ENCODE measurements around the gene TAC3. TPM values are rescaled to one million over a fixed set of nuclear protein-coding genes. Genes with fewer than 3 reads are reported as not detected.

The TAC3 gene
- total and polyA plus RNA-seq, 2 donors (not counting 3 experiments of a cell fraction or from before 2014, with no cell fraction given), result not detected

DNA sequence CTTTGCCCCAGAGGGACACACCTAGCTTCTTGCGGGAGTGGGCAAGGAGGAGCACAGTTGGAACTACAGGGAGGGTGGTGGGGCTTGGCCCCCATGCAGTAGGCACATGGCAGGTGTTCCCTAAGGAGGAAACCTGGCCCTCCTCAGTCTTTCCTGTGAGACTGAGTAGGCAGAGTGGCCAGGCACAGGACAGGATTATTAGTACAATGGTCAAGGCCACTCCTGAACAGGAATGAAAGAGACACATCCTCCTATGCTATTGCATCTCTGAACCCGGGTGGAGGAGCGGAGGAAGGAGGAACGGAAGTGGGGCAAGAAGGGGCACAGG is 32.8 kb upstream of the TAC3 start:
- no TSS peak for BruUV-seq (replicated peaks)

DNA sequence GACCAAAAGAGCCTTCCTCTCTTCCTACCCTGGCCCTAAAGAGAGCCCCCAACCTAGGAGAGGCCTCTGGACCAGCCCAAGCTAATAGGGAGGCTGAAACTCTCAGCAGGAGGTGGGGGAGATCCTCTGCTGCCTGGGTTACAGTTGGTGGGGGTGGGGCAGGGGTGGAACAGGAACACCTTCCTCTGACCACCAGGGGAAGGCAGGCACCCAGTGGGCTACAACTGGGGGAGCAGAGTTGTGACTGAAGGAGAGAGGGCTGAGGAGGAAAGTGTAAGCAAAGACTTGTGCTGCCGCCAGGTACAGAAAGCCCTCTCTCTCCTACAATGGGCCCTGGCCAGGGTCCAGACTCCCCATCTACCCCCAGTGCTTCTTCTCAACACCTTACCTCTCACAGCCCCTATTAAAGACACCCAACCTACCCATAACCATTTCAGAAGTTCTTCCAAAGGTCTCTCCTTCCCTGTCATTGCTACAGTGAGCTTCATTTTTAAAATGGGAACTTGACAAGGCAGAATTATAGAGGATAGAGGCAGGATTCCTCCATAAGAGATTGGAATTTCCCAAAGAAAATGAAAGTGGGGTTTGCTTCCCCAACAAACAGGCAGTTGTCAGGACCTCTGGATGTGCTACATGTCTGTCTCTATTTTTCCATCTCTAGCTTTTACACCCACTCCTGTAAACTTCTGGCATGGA is 32.2 kb upstream of the TAC3 start:
- intact Hi-C loops (cut with micrococcal nuclease) (no loop called here), dilution Hi-C loops (cut with MboI; ENCODE audit: extremely low pct_ligation_motif_present, low sequenced_read_pairs) (no loop called here)
- Histone ChIP-seq H3K79me2 (ENCODE audit: control insufficient read depth, insufficient read depth, low read length) (no peaks in the 10 kb centered on the region), H3K4me2 (ENCODE audit: insufficient read depth, low read length) (no peak overlapping the region), H2AFZ (ENCODE audit: low read depth, low read length) (no peak overlapping the region), H3K27me3 (ENCODE audit: control insufficient read depth in 2 of 2, insufficient read depth in 2 of 2, low read length in 2 of 2) (peaks cover 5 to 9% of the 10 kb centered on the region in 2 experiments), H3K4me3 (replicated peaks in 1 of 3; ENCODE audit: insufficient read depth in 1 of 3, low read depth in 1 of 3, low read length in 3 of 3) (no peak overlapping the region), H4K20me1 (replicated peaks; ENCODE audit: control insufficient read depth, extremely low read depth, insufficient read depth, low read length) (no peaks in the 10 kb centered on the region), H3K9ac (replicated peaks; ENCODE audit: extremely low read depth, insufficient read depth, low read length) (no peak overlapping the region), H3K9me1 (replicated peaks; ENCODE audit: control insufficient read depth, extremely low read depth, insufficient read depth, low read length) (no peaks in the 10 kb centered on the region), H3K4me1 (ENCODE audit: control insufficient read depth, extremely low read depth, insufficient read depth, low read length) (no peaks in the 10 kb centered on the region), H3K9me3 (replicated peaks; ENCODE audit: control insufficient read depth, insufficient read depth, low read length) (no peaks in the 10 kb centered on the region), H3K36me3 (ENCODE audit: control insufficient read depth in 2 of 2, extremely low read depth in 1 of 2, insufficient read depth in 2 of 2, low read length in 2 of 2) (no peaks in the 10 kb centered on the region), H3K27ac (ENCODE audit: insufficient read depth, low read depth, low read length) (no peak overlapping the region)
- ChIA-PET CTCF (interaction anchor here (1.0 kb wide), 1 partner anchor 14 kb away, joined by 3 read pairs; no protein-coding TSS in a partner anchor), POLR2A (no interaction called here)
- FAIRE-seq, result no peak
- no peak for TF ChIP-seq MYC (IDR thresholded peaks at IDR 0.05; ENCODE audit: low read depth, low read length)
- no peak for TF ChIP-seq JUN (IDR thresholded peaks at IDR 0.05; ENCODE audit: borderline replicate concordance, insufficient read depth, insufficient read length, low read depth)
- TF ChIP-seq GATA2 (IDR thresholded peaks at IDR 0.05; ENCODE audit: insufficient read depth, insufficient read length, low read depth, low read length), result no peak
- TF ChIP-seq, protein P1, sequence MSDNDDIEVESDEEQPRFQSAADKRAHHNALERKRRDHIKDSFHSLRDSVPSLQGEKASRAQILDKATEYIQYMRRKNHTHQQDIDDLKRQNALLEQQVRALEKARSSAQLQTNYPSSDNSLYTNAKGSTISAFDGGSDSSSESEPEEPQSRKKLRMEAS (IDR thresholded peaks at IDR 0.05; ENCODE audit: insufficient read depth, insufficient read length), result no peak
- no peak for TF ChIP-seq FOS (IDR thresholded peaks at IDR 0.05; ENCODE audit: borderline replicate concordance, insufficient read depth, low read length)
- no peak for TF ChIP-seq POLR2A (IDR thresholded peaks at IDR 0.05; ENCODE audit: low read depth, low read length)
- no peak for TF ChIP-seq EZH2 (IDR thresholded peaks at IDR 0.05; ENCODE audit: borderline replicate concordance, low read depth, low read length, severe bottlenecking)
- TF ChIP-seq, protein P2, sequence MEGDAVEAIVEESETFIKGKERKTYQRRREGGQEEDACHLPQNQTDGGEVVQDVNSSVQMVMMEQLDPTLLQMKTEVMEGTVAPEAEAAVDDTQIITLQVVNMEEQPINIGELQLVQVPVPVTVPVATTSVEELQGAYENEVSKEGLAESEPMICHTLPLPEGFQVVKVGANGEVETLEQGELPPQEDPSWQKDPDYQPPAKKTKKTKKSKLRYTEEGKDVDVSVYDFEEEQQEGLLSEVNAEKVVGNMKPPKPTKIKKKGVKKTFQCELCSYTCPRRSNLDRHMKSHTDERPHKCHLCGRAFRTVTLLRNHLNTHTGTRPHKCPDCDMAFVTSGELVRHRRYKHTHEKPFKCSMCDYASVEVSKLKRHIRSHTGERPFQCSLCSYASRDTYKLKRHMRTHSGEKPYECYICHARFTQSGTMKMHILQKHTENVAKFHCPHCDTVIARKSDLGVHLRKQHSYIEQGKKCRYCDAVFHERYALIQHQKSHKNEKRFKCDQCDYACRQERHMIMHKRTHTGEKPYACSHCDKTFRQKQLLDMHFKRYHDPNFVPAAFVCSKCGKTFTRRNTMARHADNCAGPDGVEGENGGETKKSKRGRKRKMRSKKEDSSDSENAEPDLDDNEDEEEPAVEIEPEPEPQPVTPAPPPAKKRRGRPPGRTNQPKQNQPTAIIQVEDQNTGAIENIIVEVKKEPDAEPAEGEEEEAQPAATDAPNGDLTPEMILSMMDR (IDR thresholded peaks at IDR 0.05; ENCODE audit: extremely low read depth in 1 of 2, insufficient read depth in 1 of 2, low read depth in 1 of 2, low read length in 2 of 2), result no peak
- no peak for TF ChIP-seq POLR2AphosphoS5 (IDR thresholded peaks at IDR 0.05; ENCODE audit: insufficient read depth, low read depth, low read length)
- no peak for DNase-seq (ENCODE audit: low read depth, low spot score)
- no TSS peak for BruUV-seq (replicated peaks)

More for the DNA sequence above, 32.8 kb upstream of the TAC3 start:
- intact Hi-C loops (cut with micrococcal nuclease) (no loop called here), dilution Hi-C loops (cut with MboI; ENCODE audit: extremely low pct_ligation_motif_present, low sequenced_read_pairs) (no loop called here)
- Histone ChIP-seq H3K27ac (ENCODE audit: insufficient read depth, low read depth, low read length) (no peak overlapping the region), H3K4me3 (replicated peaks in 1 of 3; ENCODE audit: insufficient read depth in 1 of 3, low read depth in 1 of 3, low read length in 3 of 3) (no peak overlapping the region), H3K9me3 (replicated peaks; ENCODE audit: control insufficient read depth, insufficient read depth, low read length) (no peaks in the 10 kb centered on the region), H4K20me1 (replicated peaks; ENCODE audit: control insufficient read depth, extremely low read depth, insufficient read depth, low read length) (no peaks in the 10 kb centered on the region), H3K9ac (replicated peaks; ENCODE audit: extremely low read depth, insufficient read depth, low read length) (no peak overlapping the region), H3K9me1 (replicated peaks; ENCODE audit: control insufficient read depth, extremely low read depth, insufficient read depth, low read length) (no peaks in the 10 kb centered on the region), H3K36me3 (ENCODE audit: control insufficient read depth in 2 of 2, extremely low read depth in 1 of 2, insufficient read depth in 2 of 2, low read length in 2 of 2) (no peaks in the 10 kb centered on the region), H3K4me1 (ENCODE audit: control insufficient read depth, extremely low read depth, insufficient read depth, low read length) (no peaks in the 10 kb centered on the region), H2AFZ (ENCODE audit: low read depth, low read length) (no peak overlapping the region), H3K27me3 (ENCODE audit: control insufficient read depth in 2 of 2, insufficient read depth in 2 of 2, low read length in 2 of 2) (peaks cover 5 to 9% of the 10 kb centered on the region in 2 experiments), H3K4me2 (ENCODE audit: insufficient read depth, low read length) (no peak overlapping the region), H3K79me2 (ENCODE audit: control insufficient read depth, insufficient read depth, low read length) (no peaks in the 10 kb centered on the region)
- no peak for TF ChIP-seq JUN (IDR thresholded peaks at IDR 0.05; ENCODE audit: borderline replicate concordance, insufficient read depth, insufficient read length, low read depth)
- TF ChIP-seq GATA2 (IDR thresholded peaks at IDR 0.05; ENCODE audit: insufficient read depth, insufficient read length, low read depth, low read length), result no peak
- TF ChIP-seq MYC (IDR thresholded peaks at IDR 0.05; ENCODE audit: low read depth, low read length), result no peak
- TF ChIP-seq, protein P1 (IDR thresholded peaks at IDR 0.05; ENCODE audit: insufficient read depth, insufficient read length), result no peak
- no peak for TF ChIP-seq FOS (IDR thresholded peaks at IDR 0.05; ENCODE audit: borderline replicate concordance, insufficient read depth, low read length)
- no peak for TF ChIP-seq EZH2 (IDR thresholded peaks at IDR 0.05; ENCODE audit: borderline replicate concordance, low read depth, low read length, severe bottlenecking)
- CTCF ChIA-PET, result interaction anchor here (1.0 to 1.9 kb wide), 2 partner anchors 15 to 63 kb away, joined by 3 to 8 read pairs; no protein-coding TSS in a partner anchor
- POLR2A ChIA-PET, result no interaction called here
- DNase-seq (ENCODE audit: low read depth, low spot score) (no peak), FAIRE-seq (no peak)

Measured in endothelial cell of umbilical vein (primary cell).